Activated T-helper 17 cell treated with anti-CD3 and anti-CD28 coated beads, Interleukin-2, amount 50 U/mL, for 72 hours (primary cell): ENCODE data around the gene LHX8. TPM values are rescaled to one million over a fixed set of nuclear protein-coding genes. Genes with fewer than 3 reads are reported as not detected.
"Not testable (repeated sequence)": the region's sequence is repeated elsewhere in the genome, so short reads cannot be mapped to it uniquely, and the experiment has no call there.

Experiments
- ATAC-seq: fragments of 150-1000 bp; cut with Tn5 transposase; replicated peaks from 2 replicates; pipeline ENCODE4 v1.10.0; 2021; ENCODE audit warnings: mild to moderate bottlenecking, moderate library complexity
- H3K27ac Mint-ChIP-seq: one replicate; pipeline ENCODE4 v1.8.0; 2022; ENCODE audit warnings: mixed read lengths
- H3K27me3 Mint-ChIP-seq: one replicate; pipeline ENCODE4 v1.8.0; 2022; ENCODE audit warnings: mixed read lengths
- H3K36me3 Mint-ChIP-seq: one replicate; pipeline ENCODE4 v1.8.0; 2022; ENCODE audit warnings: low read depth, mild to moderate bottlenecking, mixed read lengths
- H3K4me1 Mint-ChIP-seq: one replicate; pipeline ENCODE4 v1.8.0; 2022; ENCODE audit warnings: mixed read lengths
- H3K4me3 Mint-ChIP-seq: one replicate; pipeline ENCODE4 v1.8.0; 2022; ENCODE audit warnings: mild to moderate bottlenecking, mixed read lengths
- H3K9me3 Mint-ChIP-seq: one replicate; pipeline ENCODE4 v1.8.0; 2022; ENCODE audit warnings: mixed read lengths
- total RNA-seq, 2 donors: library from RNA; stranded (reverse); gene quantifications; one replicate each; pipeline ENCODE4 v1.2.3, GENCODE V29; 2022

The LHX8 gene
- total RNA-seq, 2 donors from 2014 or later, result not detected

- peaks cover 5% of the 10 kb centered on the region for H3K9me3 Mint-ChIP-seq
- no peaks in the 10 kb centered on the region for H3K27me3 Mint-ChIP-seq
- ATAC-seq, result no peak
- no peaks in the 10 kb centered on the region for H3K36me3 Mint-ChIP-seq
- no peak overlapping the region for H3K27ac Mint-ChIP-seq
- no peaks in the 10 kb centered on the region for H3K4me1 Mint-ChIP-seq
- H3K4me3 Mint-ChIP-seq, result no peak overlapping the region
These were observed 31.1 kb downstream of the LHX8 start for GRCh38 chr1:75165264-75165663.

- Mint-ChIP-seq H3K4me1 (no peaks in the 10 kb centered on the region), H3K9me3 (peaks cover 5% of the 10 kb centered on the region), H3K4me3 (no peak overlapping the region), H3K27ac (no peak overlapping the region), H3K36me3 (no peaks in the 10 kb centered on the region), H3K27me3 (no peaks in the 10 kb centered on the region)
- no peak for ATAC-seq
These were observed 32.6 kb downstream of the LHX8 start for GRCh38 chr1:75166821-75167220.

GRCh38 chr1:75170011-75170410 is 35.8 kb downstream of the LHX8 start:
- Mint-ChIP-seq H3K36me3 (no peaks in the 10 kb centered on the region), H3K27me3 (no peaks in the 10 kb centered on the region)
- ATAC-seq, result no peak

GRCh38 chr1:75170981-75171380 is 36.8 kb downstream of the LHX8 start:
- peaks cover 7% of the 10 kb centered on the region for H3K9me3 Mint-ChIP-seq
- ATAC-seq, result no peak
- H3K27me3 Mint-ChIP-seq, result no peaks in the 10 kb centered on the region
- no peaks in the 10 kb centered on the region for H3K36me3 Mint-ChIP-seq
- H3K4me1 Mint-ChIP-seq, result no peaks in the 10 kb centered on the region
- no peak overlapping the region for H3K4me3 Mint-ChIP-seq
- no peak overlapping the region for H3K27ac Mint-ChIP-seq

More at GRCh38 chr1:75170011-75170410, 35.8 kb downstream of the LHX8 start:
- Mint-ChIP-seq H3K4me3 (no peak overlapping the region), H3K27ac (no peak overlapping the region), H3K4me1 (no peaks in the 10 kb centered on the region), H3K9me3 (peaks cover 7% of the 10 kb centered on the region)

GRCh38 chr1:75171876-75172275 is 37.7 kb downstream of the LHX8 start:
- no peaks in the 10 kb centered on the region for H3K4me1 Mint-ChIP-seq
- H3K9me3 Mint-ChIP-seq, result peaks cover 3% of the 10 kb centered on the region
- no peak overlapping the region for H3K4me3 Mint-ChIP-seq
- H3K27ac Mint-ChIP-seq, result no peak overlapping the region
- no peaks in the 10 kb centered on the region for H3K36me3 Mint-ChIP-seq
- no peak for ATAC-seq
- H3K27me3 Mint-ChIP-seq, result no peaks in the 10 kb centered on the region

GRCh38 chr1:75172556-75172955 is 38.4 kb downstream of the LHX8 start:
- no peaks in the 10 kb centered on the region for H3K4me1 Mint-ChIP-seq
- no peak overlapping the region for H3K27ac Mint-ChIP-seq
- H3K36me3 Mint-ChIP-seq, result no peaks in the 10 kb centered on the region
- ATAC-seq, result no peak
- H3K9me3 Mint-ChIP-seq, result peaks cover 3% of the 10 kb centered on the region
- H3K27me3 Mint-ChIP-seq, result no peaks in the 10 kb centered on the region
- no peak overlapping the region for H3K4me3 Mint-ChIP-seq

GRCh38 chr1:75174031-75174760 is 40.0 kb downstream of the LHX8 start:
- Mint-ChIP-seq H3K27ac (no peak overlapping the region), H3K9me3 (peaks cover 3% of the 10 kb centered on the region), H3K27me3 (peaks cover 5% of the 10 kb centered on the region), H3K36me3 (no peaks in the 10 kb centered on the region), H3K4me3 (no peak overlapping the region), H3K4me1 (no peaks in the 10 kb centered on the region)
- ATAC-seq, result no peak

- not testable (repeated sequence) for H3K4me1 Mint-ChIP-seq, H3K4me3 Mint-ChIP-seq, ATAC-seq, H3K27ac Mint-ChIP-seq, H3K36me3 Mint-ChIP-seq
- Mint-ChIP-seq H3K27me3 (peaks cover 19% of the 10 kb centered on the region), H3K9me3 (peaks cover 19% of the 10 kb centered on the region)
These were observed 47.2 kb downstream of the LHX8 start for GRCh38 chr1:75181214-75181955.

GRCh38 chr1:75188892-75189291 is 54.7 kb downstream of the LHX8 start:
- peaks cover 7% of the 10 kb centered on the region for H3K9me3 Mint-ChIP-seq
- H3K4me3 Mint-ChIP-seq, result no peak overlapping the region

GRCh38 chr1:75198163-75198562 is 64.0 kb downstream of the LHX8 start:
- no peaks in the 10 kb centered on the region for H3K4me1 Mint-ChIP-seq
- no peaks in the 10 kb centered on the region for H3K9me3 Mint-ChIP-seq
- no peak overlapping the region for H3K4me3 Mint-ChIP-seq
- peaks cover 4% of the 10 kb centered on the region for H3K27me3 Mint-ChIP-seq
- H3K36me3 Mint-ChIP-seq, result no peaks in the 10 kb centered on the region
- H3K27ac Mint-ChIP-seq, result no peak overlapping the region
- no peak for ATAC-seq

More at GRCh38 chr1:75188892-75189291, 54.7 kb downstream of the LHX8 start:
- Mint-ChIP-seq H3K27ac (no peak overlapping the region), H3K4me1 (no peaks in the 10 kb centered on the region), H3K27me3 (peaks cover 1% of the 10 kb centered on the region), H3K36me3 (no peaks in the 10 kb centered on the region)
- ATAC-seq, result no peak

- H3K27ac Mint-ChIP-seq, result no peak overlapping the region
- no peaks in the 10 kb centered on the region for H3K4me1 Mint-ChIP-seq
- no peaks in the 10 kb centered on the region for H3K36me3 Mint-ChIP-seq
- H3K9me3 Mint-ChIP-seq, result no peaks in the 10 kb centered on the region
- ATAC-seq, result no peak
- peaks cover 4% of the 10 kb centered on the region for H3K27me3 Mint-ChIP-seq
- no peak overlapping the region for H3K4me3 Mint-ChIP-seq
These were observed 64.6 kb downstream of the LHX8 start for GRCh38 chr1:75198761-75199160.

GRCh38 chr1:75202751-75203150 is 68.6 kb downstream of the LHX8 start:
- no peaks in the 10 kb centered on the region for H3K9me3 Mint-ChIP-seq
- no peaks in the 10 kb centered on the region for H3K4me1 Mint-ChIP-seq
- ATAC-seq, result no peak
- H3K27me3 Mint-ChIP-seq, result no peaks in the 10 kb centered on the region
- H3K4me3 Mint-ChIP-seq, result no peak overlapping the region
- H3K27ac Mint-ChIP-seq, result no peak overlapping the region
- H3K36me3 Mint-ChIP-seq, result no peaks in the 10 kb centered on the region

GRCh38 chr1:75203415-75204277 is 69.5 kb downstream of the LHX8 start:
- Mint-ChIP-seq H3K27ac (no peak overlapping the region), H3K4me1 (no peaks in the 10 kb centered on the region), H3K36me3 (no peaks in the 10 kb centered on the region), H3K27me3 (no peaks in the 10 kb centered on the region), H3K9me3 (no peaks in the 10 kb centered on the region), H3K4me3 (no peak overlapping the region)
- no peak for ATAC-seq

GRCh38 chr1:75208862-75209261 is 74.7 kb downstream of the LHX8 start:
- Mint-ChIP-seq H3K27ac (no peak overlapping the region), H3K4me1 (no peaks in the 10 kb centered on the region), H3K36me3 (no peaks in the 10 kb centered on the region), H3K9me3 (no peaks in the 10 kb centered on the region), H3K27me3 (no peaks in the 10 kb centered on the region), H3K4me3 (no peak overlapping the region)
- ATAC-seq, result no peak
